NCI-H748 (cell line): Measurements from ENCODE around the gene ADCY5.
A peak's percentile ranks its signal among the peaks of the same experiment; 100 is the strongest.

Experiments
- DNase-seq: peaks from one replicate; lab custom pipeline; 2025; ENCODE audit not compliant: unreplicated experiment; lab: John Stamatoyannopoulos, UW

Gene ADCY5

DNA sequence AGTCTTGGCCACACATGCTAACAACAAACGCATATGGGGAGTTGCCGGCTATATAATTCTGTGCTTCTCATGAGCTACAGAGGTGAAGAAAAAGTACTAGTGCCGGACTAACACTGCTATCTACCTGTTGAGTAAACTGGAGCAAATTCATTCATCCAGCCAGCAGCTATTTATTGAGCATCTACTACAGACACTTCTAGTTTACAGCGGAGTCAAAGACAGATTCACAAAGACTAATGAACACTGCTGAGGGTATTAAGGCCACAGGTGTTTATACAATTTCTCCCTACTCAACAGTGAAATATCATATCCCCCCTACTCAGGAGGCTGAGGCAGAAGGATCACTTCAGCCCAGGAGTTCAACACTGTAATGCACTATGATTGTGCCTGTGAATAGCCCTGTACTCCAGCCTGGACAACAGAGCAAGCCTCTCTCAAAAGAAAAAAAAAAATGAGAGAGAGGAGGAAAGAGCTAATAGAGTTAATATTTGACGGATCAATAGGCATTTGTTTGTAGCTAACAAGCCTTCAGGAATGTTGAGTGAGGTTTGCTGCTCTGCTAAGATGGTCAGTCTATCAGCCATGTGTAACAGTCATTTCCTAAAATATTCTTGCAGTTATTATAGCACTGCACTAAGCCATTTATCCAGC lies 17.8 kb downstream of the ADCY5 start:
- DNase-seq: no peak

DNA sequence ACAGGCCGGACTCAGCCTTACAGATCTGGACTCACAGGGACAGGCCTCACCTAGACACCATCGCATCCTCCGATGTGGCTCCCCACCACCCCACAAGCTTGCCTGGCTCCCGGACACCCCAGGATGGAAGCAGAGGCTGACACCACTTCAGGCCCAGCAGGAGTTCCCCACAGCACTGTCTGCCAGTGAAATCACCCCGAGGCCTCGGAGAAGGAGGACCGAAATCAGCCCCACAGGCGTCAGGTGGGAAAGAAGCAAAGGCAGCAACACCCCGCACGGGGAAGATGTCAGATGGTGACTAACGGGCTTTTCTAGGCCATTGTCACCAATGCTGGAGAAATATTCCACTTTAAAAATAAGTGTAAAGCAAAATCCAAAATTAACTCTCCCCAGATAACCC lies 18.6 kb downstream of the ADCY5 start:
- DNase-seq: no peak

DNA sequence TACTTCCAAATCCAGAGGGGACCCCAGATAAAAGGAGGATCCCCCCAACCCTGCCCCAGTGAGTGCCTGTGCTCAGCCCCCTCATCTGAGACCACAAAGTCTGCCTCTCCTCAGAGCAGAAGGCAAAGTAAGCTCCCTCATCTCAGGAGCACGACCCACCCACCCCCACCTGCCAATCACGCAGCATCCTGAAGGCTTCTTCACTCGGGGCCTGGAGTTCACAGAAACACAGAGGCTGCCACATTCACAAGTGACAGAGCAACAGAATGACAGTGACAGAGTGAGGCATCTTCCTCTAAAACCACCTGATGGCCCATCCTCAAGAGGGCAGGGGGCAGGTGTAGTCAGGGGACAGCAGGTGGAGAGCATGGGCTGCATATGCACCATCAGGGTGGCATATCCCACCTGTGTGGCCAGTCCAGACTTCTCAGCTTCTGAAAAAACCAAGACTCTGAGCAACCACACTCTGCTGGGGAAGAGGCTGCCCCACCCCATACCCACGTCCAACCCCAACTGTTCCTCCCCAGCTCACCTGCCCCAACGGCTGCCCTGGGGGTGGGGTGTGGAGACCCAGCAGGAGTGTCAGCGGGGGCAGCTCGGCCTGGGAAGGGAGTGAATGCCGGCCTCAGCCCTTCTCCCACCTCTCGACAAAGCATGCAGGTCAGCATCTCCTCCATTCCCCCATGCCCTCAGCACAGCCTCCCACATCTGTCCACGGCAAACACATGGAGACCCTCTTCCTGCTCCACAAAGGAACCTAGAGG lies 19.3 kb downstream of the ADCY5 start:
- DNase-seq: no peak

DNA sequence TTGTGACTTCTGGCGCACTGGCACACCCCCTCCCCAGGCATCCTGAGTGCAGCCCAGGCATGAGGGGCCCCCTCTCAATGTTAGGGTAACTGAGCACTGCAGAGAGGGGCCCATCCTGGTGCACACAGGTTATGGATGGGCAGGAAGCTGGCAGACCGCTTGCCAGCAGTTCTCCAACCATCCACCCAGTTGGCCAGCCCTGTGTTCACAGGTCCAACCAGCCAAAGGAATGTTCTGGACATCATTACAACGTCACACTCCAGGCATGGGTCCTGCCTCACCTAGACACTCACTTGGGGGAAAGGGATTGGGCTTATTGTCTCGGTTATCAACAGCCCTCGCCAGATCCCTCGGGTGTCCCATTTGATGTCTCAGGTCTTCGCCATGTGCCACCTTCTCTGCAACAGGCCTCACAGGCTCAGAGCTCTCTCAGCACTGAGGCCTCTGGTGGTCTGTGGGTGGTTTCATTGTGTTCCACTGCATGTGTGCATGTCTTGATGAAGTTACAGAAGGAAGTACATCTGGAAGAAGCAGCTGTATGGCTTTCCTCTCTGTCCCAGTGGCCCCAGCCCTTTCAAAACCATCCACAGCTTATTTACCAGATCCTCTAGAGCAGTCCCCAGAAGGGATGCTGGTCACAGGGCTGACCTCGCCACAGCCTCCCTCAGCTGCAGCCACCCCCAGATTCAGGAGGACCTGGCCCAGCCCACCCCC lies 23.7 kb downstream of the ADCY5 start:
- no peak for DNase-seq

DNA sequence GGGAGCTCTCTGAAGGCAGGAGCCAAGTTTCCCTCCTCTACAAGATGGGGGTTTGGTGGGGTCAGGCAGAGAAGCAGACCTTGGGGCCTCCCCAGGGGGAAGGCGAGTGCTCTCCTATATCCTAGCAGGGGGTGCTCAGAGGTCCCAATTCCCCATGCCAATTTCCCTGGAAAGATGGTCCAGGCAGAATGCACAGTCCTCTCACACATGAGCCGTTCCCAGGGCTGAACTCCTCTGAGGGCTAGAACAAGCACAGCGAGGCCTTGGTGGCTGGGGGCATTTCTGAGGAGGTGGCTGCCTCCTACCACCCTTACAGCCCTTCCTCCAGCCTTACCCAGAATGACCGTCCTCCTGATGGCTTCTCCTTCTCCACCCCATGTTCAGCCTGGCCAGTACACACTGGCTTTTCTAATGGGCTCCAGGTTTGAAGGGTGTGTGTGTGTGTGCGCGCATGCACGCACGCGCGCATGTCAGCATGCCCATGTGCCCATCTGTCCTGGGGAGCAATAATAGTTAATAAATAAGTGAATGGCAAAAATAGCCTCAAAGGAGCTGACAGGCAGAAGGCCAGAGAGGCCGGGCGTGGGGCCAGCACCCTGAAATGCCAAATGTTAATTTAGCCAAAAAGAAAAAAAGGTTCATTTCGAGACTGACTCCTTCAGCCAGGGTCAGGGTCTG lies 24.4 kb downstream of the ADCY5 start:
- DNase-seq: no peak

DNA sequence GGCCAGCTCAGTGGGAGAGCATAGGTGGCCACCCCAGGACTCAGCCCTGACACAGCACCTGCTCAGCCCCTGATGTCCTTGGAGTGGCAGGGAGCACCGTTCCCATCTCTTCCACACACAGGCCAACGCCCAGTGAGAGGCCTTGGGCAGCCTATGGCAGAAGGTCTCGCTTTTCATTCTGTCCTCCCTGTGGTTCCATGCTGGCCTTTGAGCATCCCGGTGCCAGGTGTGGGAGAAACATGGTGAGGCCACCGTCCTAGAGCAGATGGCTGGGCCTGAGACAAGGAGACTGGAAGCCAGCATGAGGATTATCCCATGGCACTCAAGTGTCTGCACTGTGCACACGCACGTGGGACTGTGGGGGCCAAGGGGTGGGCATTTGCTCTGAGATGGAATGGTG lies 25.1 kb downstream of the ADCY5 start:
- DNase-seq: no peak

DNA sequence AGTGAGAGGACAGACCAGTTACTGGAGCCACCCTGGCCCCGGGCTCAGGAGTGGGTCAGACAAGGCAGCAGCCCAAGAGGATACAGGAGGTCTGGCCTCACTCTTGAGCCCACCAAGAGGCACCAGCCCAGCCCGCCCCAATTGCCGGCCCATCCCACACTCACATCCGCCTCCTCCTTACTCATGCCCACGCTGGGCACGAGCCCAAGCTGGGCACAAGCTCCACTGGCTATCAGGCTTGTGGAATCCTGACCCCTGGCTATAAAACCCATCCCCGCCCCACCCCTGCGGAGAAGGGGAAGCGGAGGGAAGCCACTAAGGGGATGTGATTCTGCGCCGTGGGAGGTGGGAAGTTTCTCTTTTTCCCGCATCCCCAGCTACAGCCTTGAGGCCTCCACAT lies 25.9 kb downstream of the ADCY5 start:
- no peak for DNase-seq

DNA sequence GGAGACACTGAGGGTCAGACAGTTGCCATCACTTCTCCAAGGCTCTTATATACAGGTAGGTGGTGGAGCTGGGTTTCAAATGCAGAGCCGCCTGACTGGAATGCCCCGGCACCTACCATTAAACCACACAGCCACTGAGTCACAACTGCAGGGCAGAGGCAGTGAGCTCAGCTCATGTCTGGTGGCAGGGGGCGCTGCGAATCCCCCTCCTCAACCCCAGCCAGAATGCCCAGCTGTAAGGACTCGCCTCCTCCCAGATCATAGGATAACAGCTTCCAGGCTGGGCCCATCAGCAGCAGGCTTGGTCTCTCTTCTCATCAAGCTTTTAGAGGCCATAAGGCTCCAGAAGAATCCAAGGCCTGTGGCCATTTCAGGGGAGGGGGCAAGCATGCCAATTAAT lies 26.4 kb downstream of the ADCY5 start:
- no peak for DNase-seq

DNA sequence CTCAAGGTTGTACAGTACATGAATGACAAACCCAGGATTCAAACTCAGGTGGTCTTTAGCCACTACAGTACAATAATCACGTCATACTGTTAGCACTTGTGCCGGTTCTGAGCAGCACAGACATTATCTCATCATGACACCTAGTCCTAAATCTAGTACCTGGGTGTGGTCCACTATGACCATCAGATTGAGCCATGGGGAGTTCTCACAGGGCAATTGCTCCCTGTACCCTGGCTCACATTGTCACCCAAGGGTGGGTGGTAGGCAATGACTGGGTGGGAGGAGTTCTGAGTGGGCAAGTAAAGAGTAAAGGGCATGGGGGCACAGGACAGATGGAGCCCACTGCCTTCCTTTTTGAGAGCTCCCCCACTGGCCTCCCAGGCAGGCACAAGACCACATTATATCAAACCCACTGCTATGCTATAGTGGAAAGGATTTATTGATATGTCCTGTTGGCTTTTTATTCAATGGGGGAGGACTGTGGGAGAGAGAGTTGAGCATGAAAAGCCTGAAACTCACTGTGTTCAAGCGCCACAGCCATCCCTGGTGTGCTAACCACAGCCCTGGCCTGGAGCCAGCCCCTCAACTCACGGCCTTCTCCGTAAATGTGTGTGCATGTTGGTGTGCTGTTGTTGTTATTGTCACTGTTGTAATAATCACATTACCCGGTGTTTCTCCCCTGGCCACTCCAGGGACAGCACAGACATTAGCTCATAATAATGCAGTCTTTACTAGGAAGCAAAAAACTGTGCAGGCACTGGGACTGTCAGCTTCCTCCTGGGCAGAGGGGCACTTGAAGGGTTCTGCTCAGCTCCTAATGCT lies 27.3 kb downstream of the ADCY5 start:
- peak; percentile 26 for DNase-seq

DNA sequence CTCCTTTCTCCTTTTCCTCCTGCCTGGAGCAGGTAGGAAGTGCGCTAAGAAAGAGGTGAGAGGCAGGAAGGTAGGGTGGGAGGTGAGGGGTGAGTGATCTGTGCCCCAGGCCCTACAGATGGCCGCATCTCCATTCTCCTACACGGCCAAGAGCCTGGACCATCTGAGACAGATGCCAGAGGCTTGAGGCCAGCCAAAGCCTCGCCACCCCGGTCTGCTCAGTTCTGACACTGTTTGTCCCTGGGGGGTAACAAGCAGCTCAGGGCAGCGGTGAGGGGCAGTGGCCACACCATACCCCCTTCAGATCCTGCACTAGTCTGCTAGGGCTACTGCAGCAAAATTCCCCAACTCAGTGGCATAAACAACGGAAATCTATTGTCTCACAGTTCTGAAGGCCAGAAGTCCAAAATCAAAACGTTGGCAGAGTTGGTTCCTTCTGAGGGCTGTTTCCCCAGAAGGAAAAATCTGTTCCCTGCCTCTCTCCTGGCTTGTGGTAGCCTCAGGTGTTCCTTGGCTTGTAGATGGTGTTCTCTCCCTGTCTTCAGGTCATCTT lies 28.4 kb downstream of the ADCY5 start:
- DNase-seq: no peak

DNA sequence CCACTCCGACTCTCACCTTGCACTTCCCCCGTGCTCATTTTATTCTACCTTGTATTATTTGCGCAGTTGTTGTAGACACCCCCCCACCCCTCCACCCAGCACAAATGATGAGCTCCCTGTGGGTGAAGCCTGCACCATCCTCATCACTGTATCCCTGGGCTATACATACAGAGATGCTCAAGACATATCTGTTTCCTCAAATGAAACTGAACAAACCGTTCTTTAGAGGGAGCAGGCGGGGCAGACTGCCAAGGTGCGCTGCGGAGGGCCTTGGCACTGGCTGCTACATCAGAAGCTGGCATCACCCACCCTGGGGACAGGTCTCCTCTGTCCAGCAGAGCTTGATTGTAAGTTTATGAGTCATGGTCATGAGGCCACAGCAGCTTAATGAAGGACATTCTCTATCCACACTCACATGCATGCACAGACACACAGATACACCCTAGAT lies 29.0 kb downstream of the ADCY5 start:
- no peak for DNase-seq

DNA sequence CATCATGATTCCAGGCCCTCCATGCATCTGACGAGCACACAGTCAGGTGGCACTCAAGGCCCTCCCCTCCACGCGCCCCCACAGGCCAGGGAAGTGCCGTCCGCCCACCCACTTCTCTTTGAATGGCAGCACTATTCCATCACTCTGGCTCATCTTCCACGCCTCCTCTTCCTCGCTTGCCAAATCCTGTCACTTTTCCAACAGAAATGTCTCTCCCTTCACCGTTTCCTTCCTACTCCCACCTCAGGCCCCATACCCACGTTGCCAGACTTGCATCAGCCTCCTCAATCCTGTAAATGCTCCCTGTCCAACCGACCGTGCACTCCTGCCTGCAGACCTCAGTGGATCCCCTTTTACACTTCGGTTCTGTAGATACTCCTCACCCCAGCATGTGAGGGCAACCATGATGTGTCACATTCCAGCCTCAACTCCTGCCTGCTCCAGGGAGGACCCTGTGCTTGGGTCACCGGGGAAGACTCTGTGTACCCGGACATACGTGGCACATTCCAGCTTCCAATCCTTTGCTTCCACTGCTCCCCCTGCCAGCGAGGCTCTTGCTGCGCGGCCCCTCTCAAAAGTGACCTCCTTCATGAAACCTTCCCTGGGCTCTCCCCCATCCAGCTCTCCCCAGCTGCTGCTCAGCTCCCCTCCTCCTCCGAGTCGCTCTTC lies 29.6 kb downstream of the ADCY5 start:
- no peak for DNase-seq

DNA sequence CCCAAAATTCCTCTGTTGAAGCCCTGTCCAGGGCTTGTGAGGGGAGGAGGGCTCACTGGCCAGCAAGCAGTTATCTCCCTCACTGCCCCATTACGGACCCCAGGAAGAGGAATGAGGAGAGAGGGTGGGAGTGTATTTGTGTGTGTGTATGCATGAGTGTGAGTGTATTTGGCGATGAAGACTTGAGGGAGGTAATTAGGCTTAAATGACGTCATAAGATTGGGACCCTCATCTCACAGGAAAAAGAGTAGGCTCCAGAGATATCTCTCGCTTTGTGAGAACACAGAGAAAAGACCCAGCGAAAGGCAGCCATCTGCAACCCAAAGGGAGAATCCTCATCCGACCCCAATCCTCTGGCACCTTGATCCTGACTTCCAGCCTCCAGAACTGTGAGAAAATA lies 32.2 kb downstream of the ADCY5 start:
- no peak for DNase-seq

DNA sequence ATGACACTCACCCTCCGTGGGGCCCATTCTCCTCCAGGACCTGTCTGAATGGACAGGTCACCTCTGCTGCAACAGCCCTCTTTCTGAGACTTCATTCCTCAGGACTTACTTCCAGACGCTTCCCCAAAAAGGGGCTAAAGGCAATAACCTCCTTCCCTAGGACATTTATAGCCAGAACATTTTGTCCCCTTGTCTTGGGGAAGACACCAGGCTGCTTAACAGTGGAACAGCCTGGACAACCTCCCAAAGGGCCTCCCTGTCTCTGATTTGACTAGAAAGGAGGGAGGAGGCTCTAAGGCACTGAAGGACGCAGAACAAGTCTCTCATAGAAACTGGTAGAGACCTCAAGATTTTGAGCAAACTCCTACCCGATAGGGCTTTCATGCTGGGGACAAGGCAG lies 32.7 kb downstream of the ADCY5 start:
- no peak for DNase-seq

DNA sequence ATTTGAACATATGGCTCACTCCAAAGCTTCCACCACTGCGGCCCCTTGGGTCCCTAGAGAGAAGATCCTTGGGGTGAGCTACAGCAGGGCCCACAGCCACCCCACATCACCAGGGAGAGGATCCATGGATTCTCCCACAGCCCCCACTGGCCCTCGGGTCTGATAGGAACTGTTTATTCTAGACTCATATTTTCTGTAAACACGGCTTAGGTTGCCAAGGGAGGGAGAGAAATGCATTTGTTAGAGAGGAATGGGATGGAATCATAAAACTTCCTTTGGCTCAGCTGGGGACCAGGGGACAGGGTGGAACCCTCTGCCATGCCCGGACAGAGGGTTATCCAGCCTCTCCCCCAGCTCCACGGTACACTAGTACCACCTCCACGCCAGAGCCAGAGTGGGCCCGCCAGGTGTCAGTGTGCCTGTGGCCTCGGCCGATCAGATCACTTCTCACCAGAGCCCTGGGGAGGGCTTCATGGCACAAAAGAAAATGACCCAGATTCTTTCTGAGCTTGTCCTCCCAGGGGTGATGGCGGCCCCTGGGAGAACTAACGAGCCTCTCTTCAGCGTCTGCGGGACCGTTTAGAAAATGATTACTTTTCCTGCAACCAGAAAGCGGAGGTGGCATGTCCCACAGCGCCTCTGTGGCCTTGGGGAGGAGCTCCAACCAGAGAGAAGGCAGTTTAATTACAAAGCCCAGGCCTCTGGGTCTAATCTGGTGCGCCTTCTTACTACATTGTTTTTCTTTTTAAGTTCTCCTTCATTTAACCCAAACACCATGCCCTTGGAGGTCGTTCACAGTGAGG lies 33.7 kb downstream of the ADCY5 start:
- no peak for DNase-seq

DNA sequence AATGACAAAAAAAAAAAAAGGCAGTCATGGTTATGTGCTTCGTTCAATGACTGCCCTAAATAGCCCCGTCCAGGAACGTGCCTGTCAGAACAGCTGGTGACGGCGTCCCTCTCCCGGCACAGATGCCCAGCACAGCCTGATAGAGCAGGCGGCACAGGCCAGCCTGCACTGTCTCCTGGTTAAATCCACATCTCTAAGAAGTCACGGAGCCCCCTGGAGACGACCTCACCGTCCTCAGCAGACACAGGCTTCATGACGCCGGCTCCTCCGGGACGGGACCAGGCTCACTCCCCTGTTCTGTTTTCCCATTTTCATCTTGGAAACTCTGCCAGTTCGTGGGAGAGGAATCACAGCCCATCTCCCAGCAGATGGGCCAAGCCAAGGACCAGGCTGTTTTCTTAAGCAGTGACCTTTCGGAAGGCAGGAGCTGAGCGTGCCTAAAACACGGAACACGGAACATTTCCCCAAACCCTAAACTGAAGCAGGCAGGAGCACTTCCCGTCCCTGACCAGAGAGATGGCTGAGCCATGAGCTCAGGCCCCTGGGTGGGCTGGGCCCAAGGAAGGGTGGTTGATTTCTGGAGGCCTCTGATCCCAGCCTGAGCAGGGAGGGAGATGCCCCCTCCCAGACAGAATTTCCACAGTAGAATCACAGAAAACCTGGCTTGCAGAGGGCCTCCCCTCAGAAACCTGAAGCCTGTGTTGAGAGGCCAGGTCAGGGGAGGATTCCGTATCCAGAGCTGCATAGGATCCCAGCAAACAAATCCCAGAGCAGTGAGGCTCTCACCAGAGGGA lies 35.9 kb downstream of the ADCY5 start:
- DNase-seq: no peak

DNA sequence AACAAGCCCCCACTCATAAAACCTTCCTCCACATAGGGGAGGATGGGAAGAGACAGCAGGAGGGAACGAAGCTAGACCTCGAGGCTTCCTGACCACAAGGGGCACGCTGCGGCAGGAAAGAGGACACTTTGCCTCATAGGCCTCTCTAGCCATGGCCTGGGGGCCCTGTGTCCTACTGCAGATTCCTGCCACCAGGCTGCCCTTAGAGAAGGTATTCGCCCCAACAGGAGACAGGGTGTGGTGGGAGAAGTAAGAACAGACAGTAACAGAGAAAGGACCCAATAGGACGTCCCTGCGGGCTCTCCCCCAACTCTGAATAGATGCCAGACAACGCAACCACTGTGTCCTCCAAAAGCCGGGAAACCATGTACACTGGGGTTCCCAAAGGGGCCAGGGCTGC lies 36.8 kb downstream of the ADCY5 start:
- no peak for DNase-seq

DNA sequence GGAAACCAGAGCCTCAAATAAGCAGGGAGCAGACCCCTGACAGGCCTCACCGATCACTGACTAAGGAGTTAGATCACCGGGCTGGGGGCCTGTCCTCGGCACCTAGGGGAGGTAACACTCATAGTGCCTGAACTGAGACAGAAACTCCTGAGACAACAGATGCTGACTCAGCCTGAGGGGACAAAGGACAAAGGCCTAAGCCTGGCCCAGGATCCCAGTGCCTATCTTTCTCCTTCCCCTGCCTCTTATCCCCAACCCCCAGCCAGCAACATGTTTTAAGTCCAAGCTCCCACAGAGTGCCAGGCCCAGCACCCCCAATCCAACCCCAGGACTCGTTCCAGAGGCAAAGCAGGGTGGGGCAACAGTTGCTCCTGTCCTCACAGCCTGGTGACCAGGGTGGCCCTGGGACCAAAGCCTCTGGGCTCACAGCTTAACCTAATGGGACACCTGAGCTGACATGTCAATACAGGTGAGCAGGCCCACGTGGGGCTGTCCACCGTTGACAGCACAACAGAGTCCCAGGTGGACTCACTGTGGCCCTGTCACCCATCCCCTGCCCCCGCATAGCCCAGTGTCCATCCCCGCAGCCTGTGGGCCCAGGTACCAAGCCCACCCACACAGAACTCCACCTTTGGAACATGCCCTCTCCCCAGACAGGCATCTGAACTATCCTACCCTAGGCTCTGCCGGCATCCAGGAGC lies 37.4 kb downstream of the ADCY5 start:
- DNase-seq: no peak
